D721Med (cell line): ENCODE results near the gene ELFN1.

Source experiments
- DNase-seq: peaks from one replicate; pipeline ENCODE4 v3.0.0; 2011; ENCODE audit warnings: low spot score; ENCODE audit not compliant: insufficient read length
- FAIRE-seq: peaks from 2 replicates; lab custom pipeline; 2011; peaks lifted over from hg19 to GRCh38; lab: Jason Lieb, UNC
- CTCF ChIP-seq: IDR thresholded peaks from 2 replicates; pipeline ENCODE4 v1.5.1; 2012; ENCODE audit warnings: mild to moderate bottlenecking, control low read depth; ENCODE audit not compliant: insufficient read depth; ENCODE audit errors: missing control alignments

Gene ELFN1

GRCh38 chr7:1736830-1737229 lies 66.8 kb downstream of the ELFN1 start:
- no peak for TF ChIP-seq CTCF
- DNase-seq (no peak), FAIRE-seq (no peak)

GRCh38 chr7:1737523-1737922 lies 67.4 kb downstream of the ELFN1 start:
- DNase-seq (no peak), FAIRE-seq (no peak)
- no peak for TF ChIP-seq CTCF

- no peak for TF ChIP-seq CTCF
- DNase-seq: no peak
- FAIRE-seq: no peak
Measured at GRCh38 chr7:1737956-1738355, 67.9 kb downstream of the ELFN1 start.

GRCh38 chr7:1738511-1738910 lies 68.4 kb downstream of the ELFN1 start:
- DNase-seq: no peak
- no peak for FAIRE-seq
- no peak for TF ChIP-seq CTCF

GRCh38 chr7:1738956-1739355 lies 68.9 kb downstream of the ELFN1 start:
- no peak for FAIRE-seq
- no peak for DNase-seq
- no peak for TF ChIP-seq CTCF

- DNase-seq (no peak), FAIRE-seq (no peak)
- no peak for TF ChIP-seq CTCF
Measured at GRCh38 chr7:1739593-1739992, 69.5 kb downstream of the ELFN1 start.

GRCh38 chr7:1740214-1740613 lies 70.1 kb downstream of the ELFN1 start:
- DNase-seq: no peak
- no peak for TF ChIP-seq CTCF
- no peak for FAIRE-seq
